Liver (tissue), 9 donors: ENCODE measurements around the gene CTAGE1. TPM values are rescaled to one million over a fixed set of nuclear protein-coding genes. Genes with fewer than 3 reads are reported as not detected.

Experiments used
- DNase-seq: peaks from one replicate; pipeline ENCODE4 v3.0.0-alpha.2; 2017; ENCODE audit warnings: low spot score
- H3K27ac ChIP-seq, 2 donors: one replicate each; pipeline ENCODE4 v1.7.0; 2013; ENCODE audit warnings: inconsistent platforms in 2 of 2, low read length in 2 of 2, control low read depth in 1 of 2, low read depth in 1 of 2, mild to moderate bottlenecking in 1 of 2
- H3K27me3 ChIP-seq, 4 donors: one replicate each; pipeline versions ENCODE4 v1.6.1 to v1.7.0; 2013; ENCODE audit warnings: low read length in 3 of 4, inconsistent platforms in 1 of 4, mild to moderate bottlenecking in 1 of 4, moderate library complexity in 1 of 4; ENCODE audit not compliant: control insufficient read depth in 4 of 4, insufficient read depth in 4 of 4
- H3K36me3 ChIP-seq, 4 donors: one replicate each; pipeline versions ENCODE4 v1.6.1 to v1.7.0; 2013; ENCODE audit warnings: low read length in 3 of 4, mild to moderate bottlenecking in 3 of 4, low read depth in 1 of 4, moderate library complexity in 1 of 4; ENCODE audit not compliant: control insufficient read depth in 4 of 4, insufficient read depth in 3 of 4
- H3K4me1 ChIP-seq, 4 donors: one replicate each; pipeline versions ENCODE4 v1.6.1 to v1.7.0; 2013; ENCODE audit warnings: low read length in 3 of 4, mild to moderate bottlenecking in 3 of 4, moderate library complexity in 1 of 4; ENCODE audit not compliant: control insufficient read depth in 4 of 4, insufficient read depth in 4 of 4
- H3K4me3 ChIP-seq, 3 donors: one replicate each; pipeline versions ENCODE4 v1.6.1 to v1.7.0; 2013; ENCODE audit warnings: low read length in 3 of 3, control low read depth in 1 of 3, low read depth in 1 of 3, mild to moderate bottlenecking in 1 of 3
- H3K9ac ChIP-seq, 2 donors: one replicate each; pipeline ENCODE4 v1.7.0; 2013; ENCODE audit warnings: low read length in 2 of 2, mild to moderate bottlenecking in 2 of 2, moderate library complexity in 2 of 2, control low read depth in 1 of 2, low read depth in 1 of 2
- H3K9me3 ChIP-seq, 4 donors: one replicate each; pipeline versions ENCODE4 v1.6.1 to v1.7.0; 2013; ENCODE audit warnings: low read length in 3 of 4; ENCODE audit not compliant: control insufficient read depth in 4 of 4
- EGR1 ChIP-seq, 2 donors: IDR thresholded peaks; 2 replicates each; pipeline ENCODE4 v1.6.1; 2016 to 2018; ENCODE audit warnings: antibody characterized with exemption in 2 of 2, low read depth in 2 of 2
- FOXA1 ChIP-seq: IDR thresholded peaks from 2 replicates; pipeline ENCODE4 v1.6.1; 2016; ENCODE audit warnings: antibody characterized with exemption
- FOXA2 ChIP-seq: IDR thresholded peaks from 2 replicates; pipeline ENCODE4 v1.6.1; 2016; ENCODE audit warnings: antibody characterized with exemption
- GABPA ChIP-seq, 2 donors: IDR thresholded peaks in 1 of 2; conservative IDR thresholded peaks in 1 of 2; 2 replicates each; pipeline ENCODE4 v1.6.1; 2016; ENCODE audit warnings: antibody characterized with exemption in 2 of 2, mild to moderate bottlenecking in 1 of 2, moderate library complexity in 1 of 2
- HNF4A ChIP-seq, 2 donors: conservative IDR thresholded peaks; 2 replicates each; pipeline ENCODE4 v1.6.1; 2016; ENCODE audit warnings: antibody characterized with exemption in 2 of 2, mild to moderate bottlenecking in 2 of 2
- HNF4G ChIP-seq: IDR thresholded peaks from 2 replicates; pipeline ENCODE4 v1.6.1; 2016; ENCODE audit warnings: antibody characterized with exemption
- JUND ChIP-seq, 2 donors: IDR thresholded peaks; 2 replicates each; pipeline ENCODE4 v1.6.1; 2016; ENCODE audit warnings: antibody characterized with exemption in 2 of 2
- NR2F2 ChIP-seq: IDR thresholded peaks from 2 replicates; pipeline ENCODE4 v1.6.1; 2016; ENCODE audit warnings: antibody characterized with exemption
- RAD21 ChIP-seq, 2 donors: IDR thresholded peaks; 2 replicates each; pipeline ENCODE4 v1.6.1; 2016; ENCODE audit warnings: antibody characterized with exemption in 2 of 2, mild to moderate bottlenecking in 2 of 2
- RXRA ChIP-seq, 2 donors: IDR thresholded peaks; 2 replicates each; pipeline ENCODE4 v1.6.1; 2017 to 2018; ENCODE audit warnings: antibody characterized with exemption in 2 of 2, mild to moderate bottlenecking in 1 of 2
- SP1 ChIP-seq: IDR thresholded peaks from 2 replicates; pipeline ENCODE4 v1.6.1; 2018; ENCODE audit warnings: antibody characterized with exemption, mild to moderate bottlenecking
- TAF1 ChIP-seq: conservative IDR thresholded peaks from 2 replicates; pipeline ENCODE4 v1.6.1; 2016; ENCODE audit warnings: antibody characterized with exemption, mild to moderate bottlenecking
- YY1 ChIP-seq: IDR thresholded peaks from 2 replicates; pipeline ENCODE4 v1.6.1; 2016; ENCODE audit warnings: antibody characterized with exemption, mild to moderate bottlenecking
- WGBS: extraction: QIAGEN DNeasy Blood & Tissue Kit; methylation state at CpG from one replicate; pipeline ENCODE4 v1.1.7; 2013; 5-methylcytosine and 5-hydroxymethylcytosine counted together
- polyA plus RNA-seq, 2 donors: library from polyadenylated mRNA; stranded (reverse) in 1 of 2; unstranded in 1 of 2; fragments of 200-250 nt in 1 of 2; fragments of >200 nt in 1 of 2; fragmentation: Nextera tagmentation in 1 of 2; extraction: Ambion mirVana in 1 of 2; gene quantifications; one replicate each; pipeline versions ENCODE4 v1.2.1 to v1.2.3, GENCODE V29; 2013 to 2015
- total RNA-seq, 2 donors: library from RNA; depleted of rRNA; stranded (reverse); fragments of >200 nt; gene quantifications; one replicate each; pipeline ENCODE4 v1.2.3, GENCODE V29; 2014
- TF ChIP-seq, protein P1 (sequence below): IDR thresholded peaks from 2 replicates; pipeline ENCODE4 v1.6.1; 2016; ENCODE audit warnings: antibody characterized with exemption
- TF ChIP-seq, protein P2 (sequence below): IDR thresholded peaks from 2 replicates; pipeline ENCODE4 v1.6.1; 2016; ENCODE audit warnings: antibody characterized with exemption, mild to moderate bottlenecking
- TF ChIP-seq, protein P3 (sequence below): IDR thresholded peaks from 2 replicates; pipeline ENCODE4 v1.6.1; 2016; ENCODE audit warnings: antibody characterized with exemption
- donor health status: healthy.
- donor health status: healthy.
- donor health status: healthy.
- donor health status: healthy.
- donor health status: healthy.

CTAGE1 gene
- total and polyA plus RNA-seq, 4 donors = not detected

DNA sequence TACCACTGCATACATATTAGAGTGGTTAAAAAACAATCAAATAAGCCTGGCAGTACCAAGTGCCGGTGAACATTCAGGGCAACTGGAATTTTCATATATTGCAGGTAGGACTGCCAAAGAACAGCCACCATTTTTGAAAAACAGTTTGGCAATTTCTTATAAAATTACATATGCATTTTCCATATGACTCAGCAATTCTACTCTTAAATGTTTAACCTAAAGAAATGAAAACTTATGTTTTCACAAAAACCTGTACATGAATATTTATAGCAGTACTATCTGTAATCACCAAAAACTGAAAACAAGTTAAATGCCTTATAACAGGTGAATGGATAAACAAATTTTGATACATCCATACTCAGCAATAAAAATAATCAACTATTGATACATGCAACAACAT is 39.9 kb downstream of the CTAGE1 start:
- no peak overlapping the region for H3K27ac ChIP-seq
- H3K36me3 ChIP-seq = no peaks in the 10 kb centered on the region
- no peak overlapping the region for H3K9ac ChIP-seq
- 96% methylated on average over 1 of the region's 1 CpG for WGBS
- DNase-seq = no peak
- H3K4me3 ChIP-seq = no peak overlapping the region
- TF ChIP-seq, protein P1, sequence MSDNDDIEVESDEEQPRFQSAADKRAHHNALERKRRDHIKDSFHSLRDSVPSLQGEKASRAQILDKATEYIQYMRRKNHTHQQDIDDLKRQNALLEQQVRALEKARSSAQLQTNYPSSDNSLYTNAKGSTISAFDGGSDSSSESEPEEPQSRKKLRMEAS = no peak
- TF ChIP-seq HNF4A (conservative IDR thresholded peaks at IDR 0.05) (no peak), JUND (IDR thresholded peaks at IDR 0.05) (no peak), EGR1 (IDR thresholded peaks at IDR 0.05; ENCODE audit: low read depth in 2 of 2) (no peak), TAF1 (no peak)
- TF ChIP-seq, protein P2, sequence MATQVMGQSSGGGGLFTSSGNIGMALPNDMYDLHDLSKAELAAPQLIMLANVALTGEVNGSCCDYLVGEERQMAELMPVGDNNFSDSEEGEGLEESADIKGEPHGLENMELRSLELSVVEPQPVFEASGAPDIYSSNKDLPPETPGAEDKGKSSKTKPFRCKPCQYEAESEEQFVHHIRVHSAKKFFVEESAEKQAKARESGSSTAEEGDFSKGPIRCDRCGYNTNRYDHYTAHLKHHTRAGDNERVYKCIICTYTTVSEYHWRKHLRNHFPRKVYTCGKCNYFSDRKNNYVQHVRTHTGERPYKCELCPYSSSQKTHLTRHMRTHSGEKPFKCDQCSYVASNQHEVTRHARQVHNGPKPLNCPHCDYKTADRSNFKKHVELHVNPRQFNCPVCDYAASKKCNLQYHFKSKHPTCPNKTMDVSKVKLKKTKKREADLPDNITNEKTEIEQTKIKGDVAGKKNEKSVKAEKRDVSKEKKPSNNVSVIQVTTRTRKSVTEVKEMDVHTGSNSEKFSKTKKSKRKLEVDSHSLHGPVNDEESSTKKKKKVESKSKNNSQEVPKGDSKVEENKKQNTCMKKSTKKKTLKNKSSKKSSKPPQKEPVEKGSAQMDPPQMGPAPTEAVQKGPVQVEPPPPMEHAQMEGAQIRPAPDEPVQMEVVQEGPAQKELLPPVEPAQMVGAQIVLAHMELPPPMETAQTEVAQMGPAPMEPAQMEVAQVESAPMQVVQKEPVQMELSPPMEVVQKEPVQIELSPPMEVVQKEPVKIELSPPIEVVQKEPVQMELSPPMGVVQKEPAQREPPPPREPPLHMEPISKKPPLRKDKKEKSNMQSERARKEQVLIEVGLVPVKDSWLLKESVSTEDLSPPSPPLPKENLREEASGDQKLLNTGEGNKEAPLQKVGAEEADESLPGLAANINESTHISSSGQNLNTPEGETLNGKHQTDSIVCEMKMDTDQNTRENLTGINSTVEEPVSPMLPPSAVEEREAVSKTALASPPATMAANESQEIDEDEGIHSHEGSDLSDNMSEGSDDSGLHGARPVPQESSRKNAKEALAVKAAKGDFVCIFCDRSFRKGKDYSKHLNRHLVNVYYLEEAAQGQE = no peak
- H3K4me1 ChIP-seq = no peaks in the 10 kb centered on the region
- H3K27me3 ChIP-seq = no peaks in the 10 kb centered on the region
- H3K9me3 ChIP-seq = no peaks in the 10 kb centered on the region

DNA sequence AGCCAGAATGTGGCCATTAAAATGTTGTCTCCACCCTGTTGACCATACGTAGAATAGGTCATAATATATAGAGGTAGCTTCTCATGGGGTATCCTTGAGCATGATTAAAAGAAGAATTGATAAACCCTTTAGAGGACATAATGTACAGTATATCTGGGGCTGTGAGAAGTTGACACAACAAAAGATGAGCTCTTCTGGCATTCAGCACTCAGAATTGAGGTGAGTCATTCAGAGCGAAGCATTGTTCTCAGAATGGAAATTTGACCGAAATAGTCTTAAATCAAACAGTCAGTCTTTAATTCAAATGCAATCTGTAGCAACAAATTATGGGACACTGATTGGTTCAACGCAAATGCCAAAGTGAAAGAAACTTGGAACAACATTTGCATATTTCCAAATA is 47.3 kb downstream of the CTAGE1 start:
- Histone ChIP-seq H3K27me3 (no peaks in the 10 kb centered on the region), H3K4me3 (no peak overlapping the region), H3K4me1 (no peaks in the 10 kb centered on the region), H3K9ac (no peak overlapping the region), H3K9me3 (no peaks in the 10 kb centered on the region), H3K27ac (no peak overlapping the region), H3K36me3 (no peaks in the 10 kb centered on the region)
- DNase-seq = no peak
- TF ChIP-seq FOXA1 = no peak
- no peak for TF ChIP-seq HNF4A (conservative IDR thresholded peaks at IDR 0.05)
- TF ChIP-seq, protein P3, sequence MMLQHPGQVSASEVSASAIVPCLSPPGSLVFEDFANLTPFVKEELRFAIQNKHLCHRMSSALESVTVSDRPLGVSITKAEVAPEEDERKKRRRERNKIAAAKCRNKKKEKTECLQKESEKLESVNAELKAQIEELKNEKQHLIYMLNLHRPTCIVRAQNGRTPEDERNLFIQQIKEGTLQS = no peak
- TF ChIP-seq JUND (IDR thresholded peaks at IDR 0.05) = no peak
- no peak for TF ChIP-seq FOXA2
- TF ChIP-seq NR2F2 = no peak
- TF ChIP-seq HNF4G = no peak
- no peak for TF ChIP-seq RXRA (IDR thresholded peaks at IDR 0.05)
- TF ChIP-seq RAD21 (IDR thresholded peaks at IDR 0.05) = no peak
- no peak for TF ChIP-seq EGR1 (IDR thresholded peaks at IDR 0.05; ENCODE audit: low read depth in 2 of 2)
- WGBS = 97% methylated on average over 4 of the region's 4 CpGs

DNA sequence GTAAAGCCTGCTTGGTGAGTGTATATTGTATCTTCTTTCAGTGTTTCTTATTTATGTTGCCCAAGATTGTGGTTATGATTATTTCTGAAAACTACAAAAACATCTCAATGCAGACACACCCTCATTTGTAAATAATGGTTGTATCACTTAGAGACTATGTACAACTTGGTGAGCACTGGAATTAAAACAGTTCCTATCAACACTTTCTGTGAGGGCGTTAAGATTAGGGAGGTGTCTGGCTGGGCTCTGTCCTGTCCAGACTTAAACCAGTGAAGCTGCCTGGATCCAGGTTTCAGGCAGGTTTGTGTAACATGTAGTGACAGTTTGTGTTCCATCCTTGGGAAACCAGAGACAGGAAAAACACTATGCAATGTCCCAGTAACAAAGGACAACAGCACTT is 49.7 kb downstream of the CTAGE1 start:
- H3K9me3 ChIP-seq = no peaks in the 10 kb centered on the region
- H3K4me3 ChIP-seq = no peak overlapping the region
- H3K27ac ChIP-seq = no peak overlapping the region
- no peak for DNase-seq
- WGBS = 82% methylated on average over 1 of the region's 1 CpG
- no peak overlapping the region for H3K9ac ChIP-seq
- TF ChIP-seq RXRA (IDR thresholded peaks at IDR 0.05) (no peak), YY1 (no peak), HNF4A (conservative IDR thresholded peaks at IDR 0.05) (no peak), HNF4G (no peak), SP1 (no peak), FOXA2 (no peak), GABPA (IDR thresholded peaks at IDR 0.05 in 1 of 2, conservative IDR thresholded peaks at IDR 0.05 in 1 of 2) (no peak)
- TF ChIP-seq, protein P1 = no peak
- H3K4me1 ChIP-seq = no peaks in the 10 kb centered on the region
- no peaks in the 10 kb centered on the region for H3K27me3 ChIP-seq
- H3K36me3 ChIP-seq = no peaks in the 10 kb centered on the region
